Measurements from ENCODE around the gene ZNF236.

- TF ChIP-seq POLR2A (IDR thresholded peaks at IDR 0.05) (no peak), POLR2AphosphoS5 (IDR thresholded peaks at IDR 0.05) (no peak), CTCF (IDR thresholded peaks at IDR 0.05) (no peak), EP300 (IDR thresholded peaks at IDR 0.05) (no peak)
Observed at GRCh38 chr18:77017355-77017754, 195.0 kb downstream of the ZNF236 start.

All from stomach (tissue), 4 donors.